PC-9 (cell line): ENCODE results near the gene RTEL1. TPM values are rescaled to one million over a fixed set of nuclear protein-coding genes. Genes with fewer than 3 reads are reported as not detected.

ENCODE experiments used
- BruUV-seq: library from RNA; stranded (reverse); fragments of 400-500 nt; replicated peaks from 2 replicates; lab custom pipeline; 2021; lab: Mats Ljungman, UMichigan
- CTCF ChIA-PET: fragments of 300-600 bp; sonication (Branson Sonifier 250); formaldehyde crosslinking; loops from one replicate; lab custom pipeline; 2022; ENCODE audit warnings: antibody characterized with exemption; lab: Charles Lee
- POLR2A ChIA-PET: fragments of 300-600 bp; sonication (Branson Sonifier 250); formaldehyde crosslinking; loops from one replicate; lab custom pipeline; 2022; ENCODE audit warnings: antibody characterized with exemption; ENCODE audit not compliant: unreplicated experiment; lab: Charles Lee
- DNase-seq, 2 experiments: peaks; one replicate each; pipeline versions ENCODE4 v3.0.0 to v3.0.0-alpha.2; 2015 to 2022; ENCODE audit warnings: mixed read lengths in 1 of 2
- H2AFZ ChIP-seq: fragments of 200-600 bp; sonication (generic); 2 replicates; pipeline ENCODE4 v1.8.1; 2017; ENCODE audit warnings: antibody characterized with exemption
- H3F3A ChIP-seq: fragments of 200-600 bp; sonication (generic); 2 replicates; pipeline ENCODE4 v1.8.1; 2017; ENCODE audit warnings: antibody characterized with exemption, mild to moderate bottlenecking, low read depth; ENCODE audit not compliant: insufficient read depth
- H3K27ac ChIP-seq: fragments of 200-600 bp; sonication (generic); 2 replicates; pipeline ENCODE4 v1.6.1; 2016; ENCODE audit warnings: mixed run types
- H3K27me3 ChIP-seq: fragments of 200-600 bp; sonication (generic); 2 replicates; pipeline ENCODE4 v1.6.1; 2016; ENCODE audit warnings: low read depth, mixed run types; ENCODE audit not compliant: insufficient read depth
- H3K36me3 ChIP-seq: fragments of 200-600 bp; sonication (generic); 2 replicates; pipeline ENCODE4 v1.6.1; 2016; ENCODE audit warnings: low read depth, mixed run types
- H3K4me1 ChIP-seq: fragments of 200-600 bp; sonication (generic); replicated peaks from 2 replicates; pipeline ENCODE4 v1.6.1; 2016; ENCODE audit warnings: mixed run types; ENCODE audit not compliant: insufficient read depth
- H3K4me2 ChIP-seq: fragments of 200-600 bp; sonication (generic); 2 replicates; pipeline ENCODE4 v1.6.1; 2017; ENCODE audit warnings: mixed run types
- H3K4me3 ChIP-seq: fragments of 200-600 bp; sonication (generic); 2 replicates; pipeline ENCODE4 v1.6.1; 2016; ENCODE audit warnings: mixed run types
- H3K79me2 ChIP-seq: fragments of 200-600 bp; sonication (generic); 2 replicates; pipeline ENCODE4 v1.6.1; 2017; ENCODE audit warnings: low read depth, mixed run types
- H3K9me2 ChIP-seq: fragments of 200-600 bp; sonication (generic); 2 replicates; pipeline ENCODE4 v1.8.1; 2017; ENCODE audit warnings: mild to moderate bottlenecking; ENCODE audit not compliant: insufficient read depth
- H3K9me3 ChIP-seq: fragments of 200-600 bp; sonication (generic); 2 replicates; pipeline ENCODE4 v1.8.1; 2016; ENCODE audit warnings: low read depth; ENCODE audit not compliant: insufficient read depth
- H4K20me1 ChIP-seq: fragments of 200-600 bp; sonication (generic); 2 replicates; pipeline ENCODE4 v1.8.1; 2017; ENCODE audit not compliant: insufficient read depth
- CTCF ChIP-seq: fragments of 200-600 bp; sonication (generic); conservative IDR thresholded peaks from 2 replicates; pipeline ENCODE4 v1.6.1; 2017; ENCODE audit warnings: mixed run types, antibody characterized with exemption, mild to moderate bottlenecking, moderate library complexity
- EZH2 ChIP-seq: fragments of 200-600 bp; sonication (generic); IDR thresholded peaks from 2 replicates; pipeline ENCODE4 v1.8.0; 2017; ENCODE audit warnings: antibody characterized with exemption, low read depth
- intact Hi-C: fragments of 100-400 bp; cut with micrococcal nuclease; formaldehyde crosslinking; loops from one replicate; pipeline ENCODE4 v1.10.0; 2022; ENCODE audit not compliant: unreplicated experiment
- total RNA-seq: library from RNA; stranded (reverse); gene quantifications from 2 replicates; pipeline ENCODE4 v1.2.3, GENCODE V29; 2021

RTEL1 gene
- total RNA-seq, 1 experiment from 2014 or later: 36.0 TPM

GRCh38 chr20:63675681-63676368 is 17.7 kb downstream of the RTEL1 start:
- H3K36me3 ChIP-seq: peaks cover 25% of the 10 kb centered on the region; the same call in 1 of the 2 replicates
- no peak for DNase-seq
- no peak for TF ChIP-seq EZH2
- TF ChIP-seq CTCF: no peak
- H3K4me3 ChIP-seq: no peak overlapping the region
- H3K4me2 ChIP-seq: no peak overlapping the region
- H3K9me3 ChIP-seq: no peaks in the 10 kb centered on the region
- ChIA-PET CTCF (no interaction called here), POLR2A (no interaction called here)
- no peaks in the 10 kb centered on the region for H4K20me1 ChIP-seq
- BruUV-seq: no TSS peak
- intact Hi-C loops: no loop called here
- H3K27me3 ChIP-seq: no peaks in the 10 kb centered on the region
- no peaks in the 10 kb centered on the region for H3K9me2 ChIP-seq
- no peaks in the 10 kb centered on the region for H3K79me2 ChIP-seq
- H3F3A ChIP-seq: 0 out of 2 replicates have a peak, but pooled peaks cover 3% of the 10 kb centered on the region
- H3K4me1 ChIP-seq: peaks cover 4% of the 10 kb centered on the region; the same call in 1 of the 2 replicates
- no peak overlapping the region for H3K27ac ChIP-seq
- no peak overlapping the region for H2AFZ ChIP-seq

GRCh38 chr20:63678071-63678470 is 20.0 kb downstream of the RTEL1 start:
- ChIA-PET CTCF (no interaction called here), POLR2A (no interaction called here)
- Histone ChIP-seq H3K79me2 (no peaks in the 10 kb centered on the region), H3K9me3 (no peaks in the 10 kb centered on the region), H3K4me3 (no peak overlapping the region), H3K9me2 (no peaks in the 10 kb centered on the region), H2AFZ (no peak overlapping the region), H3K36me3 (peaks cover 25% of the 10 kb centered on the region; the same call in 1 of the 2 replicates), H3F3A (peaks cover 21% of the 10 kb centered on the region), H4K20me1 (no peaks in the 10 kb centered on the region), H3K4me2 (no peak overlapping the region), H3K27ac (no peak overlapping the region), H3K27me3 (no peaks in the 10 kb centered on the region), H3K4me1 (peaks cover 23% of the 10 kb centered on the region)
- DNase-seq: no peak
- intact Hi-C loops: no loop called here
- no TSS peak for BruUV-seq
- TF ChIP-seq EZH2 (no peak), CTCF (no peak)

- no TSS peak for BruUV-seq
These were observed 20.8 kb downstream of the RTEL1 start for GRCh38 chr20:63678667-63679465.

More at GRCh38 chr20:63678667-63679465, 20.8 kb downstream of the RTEL1 start:
- Histone ChIP-seq H3K4me1 (peaks cover 31% of the 10 kb centered on the region), H3K4me3 (no peak overlapping the region), H3K27me3 (no peaks in the 10 kb centered on the region), H2AFZ (no peak overlapping the region), H3K9me3 (no peaks in the 10 kb centered on the region), H3K79me2 (peaks cover 7% of the 10 kb centered on the region; the same call in 1 of the 2 replicates), H3K27ac (no peak overlapping the region), H3K9me2 (no peaks in the 10 kb centered on the region), H3K36me3 (peaks cover 25% of the 10 kb centered on the region; the same call in 1 of the 2 replicates), H4K20me1 (no peaks in the 10 kb centered on the region), H3K4me2 (no peak overlapping the region), H3F3A (peaks cover 29% of the 10 kb centered on the region)
- ChIA-PET POLR2A (no interaction called here), CTCF (no interaction called here)
- no peak for DNase-seq
- TF ChIP-seq EZH2 (no peak), CTCF (no peak)
- intact Hi-C loops: no loop called here
